ENCODE data around the gene RPL18A.
"Not testable (repeated sequence)": the region's sequence is repeated elsewhere in the genome, so short reads cannot be mapped to it uniquely, and the experiment has no call there.

The RPL18A gene

GRCh38 chr19:17866964-17867486 is 7.3 kb downstream of the RPL18A start:
- DNase-seq (ENCODE audit: low read depth): no peak

- no peak for DNase-seq (ENCODE audit: low read depth)
These were observed 9.0 kb downstream of the RPL18A start for GRCh38 chr19:17868669-17869068.

GRCh38 chr19:17869114-17869608 is 9.5 kb downstream of the RPL18A start:
- no peak for DNase-seq (ENCODE audit: low read depth)

- no peak for DNase-seq (ENCODE audit: low read depth)
These were observed 11.5 kb downstream of the RPL18A start for GRCh38 chr19:17871032-17871877.

- no peak for DNase-seq (ENCODE audit: low read depth)
These were observed 12.2 kb downstream of the RPL18A start, which contains the start of gene SLC5A5 for GRCh38 chr19:17871878-17872250. Gene SLC5A5, plus strand, starts transcription at chr19:17871945. Its CDS starts 375 bp downstream, at chr19:17872320.

GRCh38 chr19:17872251-17873001 is 12.7 kb downstream of the RPL18A start:
- no peak for DNase-seq (ENCODE audit: low read depth)

GRCh38 chr19:17873786-17874757 is 14.4 kb downstream of the RPL18A start:
- peak; percentile 53 for DNase-seq (ENCODE audit: low read depth)

GRCh38 chr19:17874758-17875135 is 15.0 kb downstream of the RPL18A start:
- DNase-seq (ENCODE audit: low read depth): no peak

GRCh38 chr19:17877696-17878095 is 18.0 kb downstream of the RPL18A start:
- DNase-seq (ENCODE audit: low read depth): no peak

- no peak for DNase-seq (ENCODE audit: low read depth)
These were observed 19.8 kb downstream of the RPL18A start for GRCh38 chr19:17879466-17879865.

- no peak for DNase-seq (ENCODE audit: low read depth)
These were observed 22.0 kb downstream of the RPL18A start for GRCh38 chr19:17881701-17882100.

- DNase-seq (ENCODE audit: low read depth): no peak
These were observed 24.1 kb downstream of the RPL18A start for GRCh38 chr19:17883627-17884410.

- no peak for DNase-seq (ENCODE audit: low read depth)
These were observed 26.8 kb downstream of the RPL18A start for GRCh38 chr19:17886515-17886914.

GRCh38 chr19:17887221-17887620 is 27.5 kb downstream of the RPL18A start:
- DNase-seq (ENCODE audit: low read depth): not testable (repeated sequence)

GRCh38 chr19:17888260-17888659 is 28.6 kb downstream of the RPL18A start:
- no peak for DNase-seq (ENCODE audit: low read depth)

GRCh38 chr19:17889609-17890214 is 30.0 kb downstream of the RPL18A start:
- DNase-seq (ENCODE audit: low read depth): no peak

GRCh38 chr19:17893766-17894165 is 34.1 kb downstream of the RPL18A start:
- no peak for DNase-seq (ENCODE audit: low read depth)

- no peak for DNase-seq (ENCODE audit: low read depth)
These were observed 43.0 kb downstream of the RPL18A start for GRCh38 chr19:17902701-17903100.

GRCh38 chr19:17908244-17908643 is 48.5 kb downstream of the RPL18A start:
- no peak for DNase-seq (ENCODE audit: low read depth)

- DNase-seq (ENCODE audit: low read depth): no peak
These were observed 49.5 kb downstream of the RPL18A start for GRCh38 chr19:17909003-17909732.
